Keratinocyte (primary cell): Measurements from ENCODE around the gene NMS.

Experiments
- CTCF ChIP-seq, 3 experiments: IDR thresholded peaks in 1 of 3; conservative IDR thresholded peaks in 1 of 3; optimal IDR thresholded peaks in 1 of 3; 2 replicates in 2 of 3; 3 replicates in 1 of 3; pipeline versions ENCODE3 to v1.5.1; 2011; ENCODE audit warnings: low read length in 3 of 3, mild to moderate bottlenecking in 3 of 3, moderate library complexity in 2 of 3, control low read depth in 1 of 3, inconsistent platforms in 1 of 3; ENCODE audit not compliant: insufficient read depth in 2 of 3; ENCODE audit errors: extremely low read depth in 1 of 3
- EZH2 ChIP-seq: IDR thresholded peaks from one replicate; pipeline ENCODE4 v1.6.1; 2012; ENCODE audit warnings: inconsistent platforms, mild to moderate bottlenecking, low read length, moderate library complexity

GRCh38 chr2:100425107-100425506 lies 45.2 kb upstream of the NMS start:
- TF ChIP-seq CTCF (optimal IDR thresholded peaks at IDR 0.05 in 1 of 3, IDR thresholded peaks at IDR 0.05 in 1 of 3, conservative IDR thresholded peaks at IDR 0.05 in 1 of 3; ENCODE audit: extremely low read depth in 1 of 3, insufficient read depth in 2 of 3, low read length in 3 of 3), result no peak
- TF ChIP-seq EZH2, result no peak
